ENCODE data around the gene THYN1. TPM values are rescaled to one million over a fixed set of nuclear protein-coding genes. Genes with fewer than 3 reads are reported as not detected.

The THYN1 gene
- total and polyA plus RNA-seq, 2 donors (not counting 3 experiments of a cell fraction or from before 2014, with no cell fraction given): 35.7 to 38.0 TPM

DNA sequence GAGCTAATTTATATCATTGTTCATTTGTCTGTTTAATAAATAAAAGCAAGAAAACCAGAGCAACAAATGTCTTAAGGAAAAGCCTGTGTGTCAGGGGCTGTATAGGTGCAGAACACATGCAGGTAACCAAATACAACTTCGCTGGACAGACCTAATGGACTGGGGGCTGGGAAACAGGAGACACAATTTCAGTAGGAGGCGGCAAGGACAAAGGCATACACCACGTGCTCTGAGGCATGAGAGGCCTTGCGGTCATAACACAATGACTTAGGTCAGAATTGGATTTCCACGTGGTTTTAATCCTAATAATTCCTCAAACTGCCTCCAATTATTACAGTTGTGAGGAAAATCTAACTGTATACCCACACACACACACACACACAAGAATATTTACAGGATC lies 14.3 kb upstream of the THYN1 start:
- Histone ChIP-seq H3K4me2 (ENCODE audit: insufficient read depth, low read length) (no peak overlapping the region), H3K9me1 (replicated peaks; ENCODE audit: control insufficient read depth, extremely low read depth, insufficient read depth, low read length) (no peaks in the 10 kb centered on the region), H3K9me3 (replicated peaks; ENCODE audit: control insufficient read depth, insufficient read depth, low read length) (no peaks in the 10 kb centered on the region), H3K9ac (replicated peaks; ENCODE audit: extremely low read depth, insufficient read depth, low read length) (no peak overlapping the region), H3K79me2 (ENCODE audit: control insufficient read depth, insufficient read depth, low read length) (no peaks in the 10 kb centered on the region), H3K27me3 (ENCODE audit: control insufficient read depth in 2 of 2, insufficient read depth in 2 of 2, low read length in 2 of 2) (peaks cover 4 to 5% of the 10 kb centered on the region in 2 experiments), H4K20me1 (replicated peaks; ENCODE audit: control insufficient read depth, extremely low read depth, insufficient read depth, low read length) (no peaks in the 10 kb centered on the region), H3K4me3 (replicated peaks in 1 of 3; ENCODE audit: insufficient read depth in 1 of 3, low read depth in 1 of 3, low read length in 3 of 3) (no peak overlapping the region), H3K4me1 (ENCODE audit: control insufficient read depth, extremely low read depth, insufficient read depth, low read length) (no peaks in the 10 kb centered on the region), H3K36me3 (ENCODE audit: control insufficient read depth in 2 of 2, extremely low read depth in 1 of 2, insufficient read depth in 2 of 2, low read length in 2 of 2) (no peaks in the 10 kb centered on the region), H3K27ac (ENCODE audit: insufficient read depth, low read depth, low read length) (no peak overlapping the region), H2AFZ (ENCODE audit: low read depth, low read length) (no peak overlapping the region)
- dilution Hi-C loops (cut with MboI; ENCODE audit: extremely low pct_ligation_motif_present, low sequenced_read_pairs): no loop called here
- no TSS peak for BruUV-seq (replicated peaks)
- FAIRE-seq: no peak
- ChIA-PET POLR2A (no interaction called here), CTCF (no interaction called here)
- intact Hi-C loops (cut with micrococcal nuclease): no loop called here
- no peak for DNase-seq (ENCODE audit: low read depth, low spot score)
- TF ChIP-seq POLR2A (IDR thresholded peaks at IDR 0.05; ENCODE audit: low read depth, low read length) (no peak), FOS (IDR thresholded peaks at IDR 0.05; ENCODE audit: borderline replicate concordance, insufficient read depth, low read length) (no peak), EZH2 (IDR thresholded peaks at IDR 0.05; ENCODE audit: borderline replicate concordance, low read depth, low read length, severe bottlenecking) (no peak), MYC (IDR thresholded peaks at IDR 0.05; ENCODE audit: low read depth, low read length) (no peak), POLR2AphosphoS5 (IDR thresholded peaks at IDR 0.05; ENCODE audit: insufficient read depth, low read depth, low read length) (no peak), GATA2 (IDR thresholded peaks at IDR 0.05; ENCODE audit: insufficient read depth, insufficient read length, low read depth, low read length) (no peak)

DNA sequence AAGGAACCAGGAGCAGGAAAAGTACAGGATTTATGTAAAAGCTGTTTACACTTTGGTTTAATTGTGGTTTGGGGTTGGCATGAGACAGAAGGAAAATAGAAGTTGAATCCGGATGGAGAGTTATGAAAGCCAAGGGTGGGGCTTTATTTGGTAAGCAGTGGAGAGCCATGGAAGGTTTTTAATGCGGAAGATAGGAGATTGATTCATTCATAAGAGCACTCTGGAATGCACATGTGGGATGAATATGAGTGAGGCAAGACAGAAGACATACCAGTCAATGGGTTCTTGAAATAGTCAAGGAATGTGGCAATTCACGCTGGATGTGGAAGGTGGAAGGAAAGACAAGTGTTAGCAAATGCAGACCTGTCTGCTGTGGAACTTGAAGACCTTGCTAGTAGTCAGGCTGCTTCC lies 13.7 kb upstream of the THYN1 start:
- Histone ChIP-seq H3K4me3 (replicated peaks in 1 of 3; ENCODE audit: insufficient read depth in 1 of 3, low read depth in 1 of 3, low read length in 3 of 3) (no peak overlapping the region), H2AFZ (ENCODE audit: low read depth, low read length) (no peak overlapping the region), H3K9ac (replicated peaks; ENCODE audit: extremely low read depth, insufficient read depth, low read length) (no peak overlapping the region), H3K36me3 (ENCODE audit: control insufficient read depth in 2 of 2, extremely low read depth in 1 of 2, insufficient read depth in 2 of 2, low read length in 2 of 2) (no peaks in the 10 kb centered on the region), H3K9me3 (replicated peaks; ENCODE audit: control insufficient read depth, insufficient read depth, low read length) (no peaks in the 10 kb centered on the region), H4K20me1 (replicated peaks; ENCODE audit: control insufficient read depth, extremely low read depth, insufficient read depth, low read length) (no peaks in the 10 kb centered on the region), H3K79me2 (ENCODE audit: control insufficient read depth, insufficient read depth, low read length) (no peaks in the 10 kb centered on the region), H3K4me2 (ENCODE audit: insufficient read depth, low read length) (no peak overlapping the region), H3K27me3 (ENCODE audit: control insufficient read depth in 2 of 2, insufficient read depth in 2 of 2, low read length in 2 of 2) (peaks cover 0 to 4% of the 10 kb centered on the region in 2 experiments), H3K9me1 (replicated peaks; ENCODE audit: control insufficient read depth, extremely low read depth, insufficient read depth, low read length) (no peaks in the 10 kb centered on the region), H3K27ac (ENCODE audit: insufficient read depth, low read depth, low read length) (no peak overlapping the region), H3K4me1 (ENCODE audit: control insufficient read depth, extremely low read depth, insufficient read depth, low read length) (no peaks in the 10 kb centered on the region)
- ChIA-PET POLR2A (no interaction called here), CTCF (no interaction called here)
- intact Hi-C loops (cut with micrococcal nuclease): no loop called here
- no TSS peak for BruUV-seq (replicated peaks)
- dilution Hi-C loops (cut with MboI; ENCODE audit: extremely low pct_ligation_motif_present, low sequenced_read_pairs): no loop called here
- FAIRE-seq (no peak), DNase-seq (ENCODE audit: low read depth, low spot score) (no peak)
- TF ChIP-seq POLR2A (IDR thresholded peaks at IDR 0.05; ENCODE audit: low read depth, low read length) (no peak), JUN (IDR thresholded peaks at IDR 0.05; ENCODE audit: borderline replicate concordance, insufficient read depth, insufficient read length, low read depth) (no peak), FOS (IDR thresholded peaks at IDR 0.05; ENCODE audit: borderline replicate concordance, insufficient read depth, low read length) (no peak), GATA2 (IDR thresholded peaks at IDR 0.05; ENCODE audit: insufficient read depth, insufficient read length, low read depth, low read length) (no peak), MYC (IDR thresholded peaks at IDR 0.05; ENCODE audit: low read depth, low read length) (no peak), POLR2AphosphoS5 (IDR thresholded peaks at IDR 0.05; ENCODE audit: insufficient read depth, low read depth, low read length) (no peak), EZH2 (IDR thresholded peaks at IDR 0.05; ENCODE audit: borderline replicate concordance, low read depth, low read length, severe bottlenecking) (no peak)
- TF ChIP-seq, protein P1, sequence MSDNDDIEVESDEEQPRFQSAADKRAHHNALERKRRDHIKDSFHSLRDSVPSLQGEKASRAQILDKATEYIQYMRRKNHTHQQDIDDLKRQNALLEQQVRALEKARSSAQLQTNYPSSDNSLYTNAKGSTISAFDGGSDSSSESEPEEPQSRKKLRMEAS (IDR thresholded peaks at IDR 0.05; ENCODE audit: insufficient read depth, insufficient read length): no peak
- TF ChIP-seq, protein P2, sequence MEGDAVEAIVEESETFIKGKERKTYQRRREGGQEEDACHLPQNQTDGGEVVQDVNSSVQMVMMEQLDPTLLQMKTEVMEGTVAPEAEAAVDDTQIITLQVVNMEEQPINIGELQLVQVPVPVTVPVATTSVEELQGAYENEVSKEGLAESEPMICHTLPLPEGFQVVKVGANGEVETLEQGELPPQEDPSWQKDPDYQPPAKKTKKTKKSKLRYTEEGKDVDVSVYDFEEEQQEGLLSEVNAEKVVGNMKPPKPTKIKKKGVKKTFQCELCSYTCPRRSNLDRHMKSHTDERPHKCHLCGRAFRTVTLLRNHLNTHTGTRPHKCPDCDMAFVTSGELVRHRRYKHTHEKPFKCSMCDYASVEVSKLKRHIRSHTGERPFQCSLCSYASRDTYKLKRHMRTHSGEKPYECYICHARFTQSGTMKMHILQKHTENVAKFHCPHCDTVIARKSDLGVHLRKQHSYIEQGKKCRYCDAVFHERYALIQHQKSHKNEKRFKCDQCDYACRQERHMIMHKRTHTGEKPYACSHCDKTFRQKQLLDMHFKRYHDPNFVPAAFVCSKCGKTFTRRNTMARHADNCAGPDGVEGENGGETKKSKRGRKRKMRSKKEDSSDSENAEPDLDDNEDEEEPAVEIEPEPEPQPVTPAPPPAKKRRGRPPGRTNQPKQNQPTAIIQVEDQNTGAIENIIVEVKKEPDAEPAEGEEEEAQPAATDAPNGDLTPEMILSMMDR (IDR thresholded peaks at IDR 0.05; ENCODE audit: extremely low read depth in 1 of 2, insufficient read depth in 1 of 2, low read depth in 1 of 2, low read length in 2 of 2): no peak

Data from endothelial cell of umbilical vein (primary cell).